Natural killer cell treated with Interleukin-12 subunit alpha and Interleukin-12 subunit beta and Interleukin-15 and Interleukin-18, amount 100 ng/mL, for 72 hours (primary cell): ENCODE results near the gene PIGR. TPM values are rescaled to one million over a fixed set of nuclear protein-coding genes. Genes with fewer than 3 reads are reported as not detected.
A peak's percentile ranks its signal among the peaks of the same experiment; 100 is the strongest.

Source experiments
- ATAC-seq, 2 donors: fragments of 150-1000 bp; cut with Tn5 transposase in 1 of 2; sonication (Bioruptor Pico), chemical (Tn5 transposase) in 1 of 2; 2 replicates each; pipeline ENCODE4 v1.10.0; 2021
- DNase-seq: peaks from one replicate; pipeline ENCODE4 v3.0.0; 2022; ENCODE audit warnings: low spot score
- H3K27ac Mint-ChIP-seq, 2 donors: 1 replicate in 1 of 2; 2 replicates in 1 of 2; pipeline ENCODE4 v1.8.0; 2022; ENCODE audit warnings: mixed read lengths in 2 of 2, mild to moderate bottlenecking in 1 of 2, moderate library complexity in 1 of 2
- H3K27me3 Mint-ChIP-seq, 2 donors: 1 replicate in 1 of 2; 2 replicates in 1 of 2; pipeline ENCODE4 v1.8.0; 2022; ENCODE audit warnings: mixed read lengths in 2 of 2
- H3K36me3 Mint-ChIP-seq: one replicate; pipeline ENCODE4 v1.8.0; 2022; ENCODE audit warnings: mixed read lengths
- H3K4me1 Mint-ChIP-seq, 2 donors: 1 replicate in 1 of 2; 2 replicates in 1 of 2; pipeline ENCODE4 v1.8.0; 2022; ENCODE audit warnings: low read depth in 2 of 2, mixed read lengths in 2 of 2, mild to moderate bottlenecking in 1 of 2
- H3K4me3 Mint-ChIP-seq: one replicate; pipeline ENCODE4 v1.8.0; 2022; ENCODE audit warnings: mixed read lengths
- H3K9me3 Mint-ChIP-seq: 2 replicates; pipeline ENCODE4 v1.8.0; 2022; ENCODE audit warnings: mixed read lengths
- total RNA-seq, 2 donors: library from RNA; stranded (reverse); gene quantifications; one replicate each; pipeline ENCODE4 v1.2.3, GENCODE V29; 2022

Gene PIGR
- total RNA-seq, 2 donors from 2014 or later, result 0.08 TPM; not detected in 1

DNA sequence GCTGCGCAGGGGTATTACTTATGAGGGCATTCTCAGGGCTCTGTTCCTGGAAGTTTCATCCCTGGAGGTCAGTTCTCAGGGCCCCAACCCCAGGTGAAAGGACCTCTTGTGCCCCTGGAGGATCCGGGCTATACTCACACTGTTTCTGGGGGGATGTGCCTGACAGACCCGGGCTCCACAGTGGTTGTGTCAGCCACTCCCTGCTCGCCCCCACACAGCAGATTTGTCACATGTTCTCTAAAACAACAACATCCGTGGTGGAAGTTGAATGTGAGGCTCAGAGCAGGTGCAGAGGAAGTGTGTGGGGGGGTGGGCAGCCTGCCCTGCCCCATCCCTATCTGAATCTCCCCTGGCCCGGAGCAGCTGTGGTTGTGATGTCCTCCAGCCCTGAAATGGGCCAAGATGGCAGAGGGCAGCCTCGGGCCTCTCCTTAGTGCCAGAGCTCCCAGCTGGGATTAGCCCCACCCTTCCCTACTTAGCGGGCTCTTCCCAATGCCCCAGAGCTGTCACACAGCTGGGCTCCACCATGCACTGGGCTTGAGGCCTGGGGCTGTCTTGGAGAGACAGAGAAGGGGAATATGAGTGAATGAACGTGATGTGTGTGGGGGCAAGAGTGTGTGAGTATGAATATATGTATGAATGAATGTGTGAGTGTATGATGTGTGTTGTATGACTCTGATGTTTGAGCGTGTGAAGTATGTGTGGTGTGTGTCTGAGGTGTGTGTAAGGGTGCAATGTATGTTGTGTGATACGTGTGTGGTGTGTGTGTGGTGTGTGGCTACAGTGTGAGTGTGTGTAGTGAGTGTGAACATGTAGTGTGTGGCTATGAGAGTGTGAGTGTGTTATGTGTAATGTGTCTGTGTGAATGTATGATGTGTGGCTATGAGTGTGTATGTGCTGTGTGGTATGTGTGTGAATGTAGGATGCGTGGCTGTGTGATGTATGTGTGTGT lies 23.0 kb downstream of the PIGR start:
- no peaks in the 10 kb centered on the region for H3K36me3 Mint-ChIP-seq
- H3K27me3 Mint-ChIP-seq, result no peaks in the 10 kb centered on the region
- H3K27ac Mint-ChIP-seq, result no peak overlapping the region
- no peaks in the 10 kb centered on the region for H3K9me3 Mint-ChIP-seq
- ATAC-seq, result peak in 1 of 2 donors; percentile 39
- H3K4me3 Mint-ChIP-seq, result no peak overlapping the region
- no peak for DNase-seq
- peaks cover 27 to 33% of the 10 kb centered on the region in 2 donors for H3K4me1 Mint-ChIP-seq

DNA sequence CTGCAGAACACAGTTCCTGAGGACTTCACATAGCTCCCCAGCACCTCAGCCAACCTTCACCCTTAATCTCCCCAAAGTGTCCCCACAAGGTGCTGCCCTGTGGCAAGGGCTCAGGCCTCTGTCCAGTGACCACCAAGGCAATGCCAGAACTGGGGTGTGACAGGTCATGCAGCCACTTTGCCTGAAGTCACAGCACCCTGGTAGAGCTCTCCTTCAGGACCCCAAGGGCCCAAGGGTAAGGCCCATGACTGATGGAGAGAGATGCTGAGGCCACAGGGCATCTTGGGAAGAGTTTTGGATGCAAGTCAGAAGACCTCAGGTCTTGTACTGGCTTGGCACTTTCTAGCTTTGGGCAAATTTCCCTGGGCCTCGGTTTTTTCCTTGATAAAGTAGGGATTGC lies 23.7 kb downstream of the PIGR start:
- peaks cover 34 to 40% of the 10 kb centered on the region in 2 donors for H3K4me1 Mint-ChIP-seq
- ATAC-seq, result no peak
- DNase-seq, result no peak
- no peak overlapping the region for H3K4me3 Mint-ChIP-seq
- H3K36me3 Mint-ChIP-seq, result no peaks in the 10 kb centered on the region
- no peaks in the 10 kb centered on the region for H3K27me3 Mint-ChIP-seq
- no peak overlapping the region for H3K27ac Mint-ChIP-seq
- H3K9me3 Mint-ChIP-seq, result no peaks in the 10 kb centered on the region

DNA sequence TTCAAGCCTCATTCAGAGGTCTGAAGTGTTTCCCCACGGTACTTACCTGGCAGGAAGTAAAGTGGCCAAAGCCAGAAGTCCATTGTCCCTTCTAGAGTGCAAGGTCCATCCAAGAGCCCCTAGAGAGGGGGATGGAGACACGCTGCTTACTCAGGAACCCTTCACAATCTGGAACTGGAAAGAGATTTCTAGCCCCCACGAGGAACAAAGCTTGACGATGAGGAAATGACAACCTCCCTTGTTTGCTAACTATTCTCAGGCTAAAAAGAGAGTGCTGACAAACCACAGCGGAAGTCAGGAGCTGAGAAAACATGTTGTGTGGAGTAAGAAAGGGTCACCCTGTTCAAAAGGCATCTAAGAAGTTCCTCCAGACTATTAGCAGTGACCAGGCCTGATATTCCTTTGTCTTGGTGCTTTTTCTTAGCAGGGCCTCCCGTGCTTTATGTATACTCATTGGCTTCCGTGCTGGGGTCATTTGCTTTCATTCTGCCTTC lies 24.4 kb downstream of the PIGR start, which contains the start of gene FCMR:
Gene FCMR, minus strand, starts transcription at position 170 of the 494 bp plus-strand sequence. Its CDS starts 87 bp downstream, at position 83.
- ATAC-seq, result peak; percentile 38 to 43
- Mint-ChIP-seq H3K27ac (no peak within 1 kb of the TSS), H3K36me3 (no peaks in the 10 kb centered on the region), H3K9me3 (no peaks in the 10 kb centered on the region), H3K4me1 (peaks cover 37 to 46% of the 10 kb centered on the region in 2 donors), H3K4me3 (no peak within 1 kb of the TSS), H3K27me3 (no peaks in the 10 kb centered on the region)
- peak; percentile 74 for DNase-seq

DNA sequence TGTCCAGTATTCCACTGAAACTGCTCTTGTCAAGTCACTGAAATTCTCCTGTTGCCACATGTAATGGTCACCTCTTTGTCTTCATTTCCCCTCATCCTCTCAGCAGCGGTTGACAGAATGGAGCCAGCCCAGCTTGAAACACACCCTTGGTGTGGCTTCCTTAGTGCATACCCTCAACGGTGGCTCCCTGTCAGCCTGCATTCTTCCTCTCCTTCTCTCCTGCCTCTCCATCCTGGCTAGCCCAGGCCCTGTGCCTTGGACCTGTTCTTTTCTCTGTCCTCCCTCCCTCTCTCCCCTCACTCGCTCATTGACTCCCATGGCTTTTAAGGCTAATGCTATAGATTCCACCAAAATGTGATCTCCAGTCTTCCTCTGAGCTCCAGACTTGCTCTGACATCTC lies 28.2 kb downstream of the PIGR start:
- no peaks in the 10 kb centered on the region for H3K36me3 Mint-ChIP-seq
- H3K4me1 Mint-ChIP-seq, result peaks cover 69 to 76% of the 10 kb centered on the region in 2 donors
- ATAC-seq, result no peak
- peak overlapping the region; percentile 56 to 78 for H3K27ac Mint-ChIP-seq
- H3K4me3 Mint-ChIP-seq, result peak overlapping the region; percentile 55
- DNase-seq, result no peak
- no peaks in the 10 kb centered on the region for H3K9me3 Mint-ChIP-seq
- no peaks in the 10 kb centered on the region for H3K27me3 Mint-ChIP-seq

DNA sequence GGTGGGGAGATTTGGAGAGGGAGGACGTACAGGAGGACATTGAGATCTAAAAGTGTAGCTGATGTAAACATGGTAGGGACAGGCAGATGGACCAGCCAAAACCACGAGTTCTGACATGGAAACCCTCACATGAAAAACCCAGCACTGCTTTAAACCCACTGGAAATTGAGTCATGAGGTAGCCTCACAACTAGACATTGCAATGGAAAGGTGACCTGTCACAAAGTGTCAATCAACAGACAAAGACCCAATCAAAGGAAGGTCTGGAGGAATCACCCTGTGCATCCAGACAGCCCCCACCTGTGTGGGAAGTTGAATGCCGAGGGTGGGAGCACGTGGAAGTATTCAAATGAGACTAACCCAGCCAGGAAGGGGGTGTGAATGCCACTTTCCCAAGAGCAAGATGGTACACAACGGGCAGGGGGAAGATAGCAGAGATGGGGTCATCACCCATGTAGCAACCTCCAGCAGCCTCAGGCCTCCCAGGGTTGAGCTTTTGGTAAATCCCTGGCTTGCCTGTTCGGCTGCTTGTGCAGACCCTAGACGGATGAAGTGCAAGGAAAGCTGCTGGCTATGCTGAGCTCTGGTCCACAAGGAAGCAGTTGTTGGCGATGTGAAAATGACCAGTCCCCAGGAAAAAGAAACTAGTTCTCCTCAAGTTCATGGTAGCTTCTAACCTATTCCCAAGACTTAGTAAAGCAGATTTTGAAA lies 30.1 kb downstream of the PIGR start:
- Mint-ChIP-seq H3K9me3 (no peaks in the 10 kb centered on the region), H3K4me1 (peaks cover 77 to 80% of the 10 kb centered on the region in 2 donors), H3K27me3 (no peaks in the 10 kb centered on the region), H3K27ac (peak overlapping the region; percentile 56 to 66), H3K4me3 (peak overlapping the region; percentile 20), H3K36me3 (no peaks in the 10 kb centered on the region)
- ATAC-seq, result peak in 1 of 2 donors; percentile 29
- no peak for DNase-seq

DNA sequence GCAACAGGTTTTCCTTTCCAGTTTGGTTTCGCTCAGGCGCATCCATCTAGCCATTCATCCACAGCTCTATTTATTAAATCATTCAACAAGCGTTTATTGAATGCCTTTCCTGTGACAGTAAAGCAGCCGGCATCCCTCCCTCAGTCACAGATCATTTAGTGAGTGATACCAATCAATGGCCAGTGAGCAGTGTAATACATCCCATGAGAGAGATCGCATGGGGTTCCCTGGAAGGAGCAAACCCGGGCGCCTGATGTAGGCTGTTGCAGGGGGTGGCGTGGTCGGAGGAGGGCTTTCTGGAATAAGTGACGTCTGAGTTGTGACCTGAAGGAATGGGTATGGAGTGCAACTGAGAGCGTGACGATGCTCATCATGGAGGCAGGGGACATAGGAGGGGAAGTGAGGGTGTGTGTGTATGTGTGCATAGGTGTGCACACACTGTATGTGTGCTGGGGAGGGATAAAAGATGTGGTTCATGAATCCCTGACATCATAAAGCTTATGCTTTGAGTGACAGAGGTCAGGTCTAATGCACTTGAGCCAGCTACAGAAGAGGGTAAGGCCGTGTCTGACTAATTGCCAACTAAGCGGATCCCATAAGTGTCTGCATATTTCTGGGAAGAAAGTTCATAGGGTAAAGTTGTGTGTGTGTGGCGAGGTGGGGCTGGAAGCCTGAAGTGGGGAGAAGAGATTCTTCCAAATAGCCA lies 31.1 kb downstream of the PIGR start:
- peak overlapping the region; percentile 20 for H3K4me3 Mint-ChIP-seq
- no peaks in the 10 kb centered on the region for H3K9me3 Mint-ChIP-seq
- no peak for ATAC-seq
- H3K4me1 Mint-ChIP-seq, result peaks cover 71 to 75% of the 10 kb centered on the region in 2 donors
- DNase-seq, result no peak
- H3K27ac Mint-ChIP-seq, result peak overlapping the region; percentile 56 to 66
- H3K36me3 Mint-ChIP-seq, result no peaks in the 10 kb centered on the region
- H3K27me3 Mint-ChIP-seq, result no peaks in the 10 kb centered on the region

DNA sequence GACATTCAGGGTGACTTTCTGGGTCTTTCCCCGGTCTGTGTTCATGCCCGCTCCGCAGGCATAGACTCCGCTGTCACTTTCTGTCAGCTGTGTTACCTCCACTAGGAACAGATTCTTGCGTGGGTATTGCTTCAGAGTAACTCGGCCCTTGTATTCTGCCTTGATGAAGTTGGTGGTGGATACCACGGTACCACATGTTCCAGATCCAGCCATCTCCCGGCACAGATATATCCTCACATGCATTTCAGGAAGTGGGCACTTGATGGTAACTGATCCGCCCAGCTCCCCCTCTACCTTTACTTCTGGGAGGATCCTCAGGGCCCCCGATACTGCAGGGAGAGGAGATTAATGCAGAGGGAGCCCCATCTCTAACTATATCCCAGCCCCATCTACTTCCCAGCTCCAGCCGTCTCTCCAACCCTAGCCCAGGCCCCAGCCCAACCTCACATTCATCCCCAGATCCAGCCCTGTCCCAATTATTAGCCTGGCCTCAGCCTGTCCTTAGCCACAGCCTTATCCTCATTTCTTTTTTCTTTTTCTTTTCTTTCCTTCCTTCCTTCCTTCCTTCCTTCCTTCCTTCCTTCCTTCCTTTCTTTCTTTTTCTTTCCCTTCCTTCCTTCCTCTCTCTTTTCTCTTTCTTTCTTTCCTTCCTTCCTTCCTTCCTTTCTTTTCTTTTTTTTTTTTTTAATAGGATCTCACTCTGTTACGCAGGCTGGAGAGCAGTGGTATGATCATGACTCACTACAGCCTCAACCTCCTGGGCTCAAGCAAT lies 32.3 kb downstream of the PIGR start:
- no peak overlapping the region for H3K4me3 Mint-ChIP-seq
- no peak for ATAC-seq
- DNase-seq, result no peak
- peaks cover 66 to 68% of the 10 kb centered on the region in 2 donors for H3K4me1 Mint-ChIP-seq
- H3K27me3 Mint-ChIP-seq, result no peaks in the 10 kb centered on the region
- peak overlapping the region; percentile 56 to 66 for H3K27ac Mint-ChIP-seq
- no peaks in the 10 kb centered on the region for H3K9me3 Mint-ChIP-seq
- H3K36me3 Mint-ChIP-seq, result no peaks in the 10 kb centered on the region

DNA sequence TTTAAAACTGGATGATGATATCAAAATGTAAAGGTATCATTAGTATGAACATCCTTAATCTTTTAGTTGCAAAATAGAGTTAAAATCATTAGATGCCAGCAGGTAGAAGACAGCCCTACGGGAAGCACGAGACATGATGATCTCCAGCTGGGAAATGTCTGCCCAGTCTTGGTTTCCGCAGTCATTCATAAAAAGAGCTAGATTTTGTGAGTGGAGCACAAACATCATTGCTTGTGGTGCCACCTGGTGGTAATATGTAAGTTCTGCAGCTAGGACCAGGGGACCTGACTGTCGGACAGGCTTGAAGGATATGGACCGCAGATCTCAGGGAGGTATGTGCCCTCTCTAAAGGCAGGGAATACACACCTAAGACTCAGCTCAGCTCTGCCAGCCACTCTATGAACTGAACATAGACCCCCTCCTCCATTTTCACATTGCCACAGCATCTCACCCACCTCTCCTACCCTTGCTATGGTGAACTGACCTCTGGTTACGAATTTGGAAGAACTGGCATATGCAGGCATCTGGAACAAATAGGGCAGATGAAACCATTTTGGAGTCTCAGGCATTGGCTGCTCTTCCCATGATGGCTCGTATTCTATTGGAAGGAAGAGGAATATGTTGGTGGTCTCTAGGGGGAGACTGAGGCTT lies 33.7 kb downstream of the PIGR start:
- Mint-ChIP-seq H3K9me3 (no peaks in the 10 kb centered on the region), H3K4me3 (no peak overlapping the region), H3K27me3 (no peaks in the 10 kb centered on the region), H3K4me1 (peaks cover 62 to 65% of the 10 kb centered on the region in 2 donors), H3K36me3 (no peaks in the 10 kb centered on the region), H3K27ac (peak overlapping the region; percentile 22 to 66)
- ATAC-seq (peak; percentile 70 to 73), DNase-seq (peak; percentile 72)

DNA sequence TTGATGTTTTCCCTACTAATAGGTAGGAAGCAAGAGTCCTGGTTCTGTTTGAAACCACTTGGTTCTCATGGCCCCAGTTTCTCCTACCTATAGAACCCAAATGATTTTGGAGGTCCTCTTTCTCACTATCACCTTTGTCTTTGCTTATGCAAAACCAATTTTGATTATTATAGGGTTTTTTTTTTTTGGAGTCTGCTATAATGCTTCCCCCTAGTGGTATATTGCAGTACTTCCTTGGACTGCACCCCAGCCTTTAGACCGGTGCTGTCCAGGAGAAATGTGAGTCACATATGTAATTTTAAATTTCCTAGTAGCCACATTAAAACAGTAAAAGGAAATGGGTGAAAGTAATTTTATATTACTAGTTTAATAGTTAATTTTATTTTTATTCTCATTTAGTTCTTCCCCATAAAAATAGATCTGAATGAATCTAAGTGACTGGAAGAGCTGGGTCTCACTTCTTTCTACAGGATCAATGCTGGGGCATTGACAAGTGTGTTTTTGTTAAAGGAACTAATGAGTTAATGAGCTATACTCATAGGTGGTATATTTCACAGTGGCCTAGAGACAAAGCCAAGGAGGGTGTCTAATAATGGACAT lies 35.1 kb downstream of the PIGR start:
- Mint-ChIP-seq H3K27me3 (no peaks in the 10 kb centered on the region), H3K27ac (no peak overlapping the region), H3K9me3 (no peaks in the 10 kb centered on the region), H3K36me3 (no peaks in the 10 kb centered on the region), H3K4me1 (peaks cover 55 to 56% of the 10 kb centered on the region in 2 donors), H3K4me3 (peak overlapping the region; percentile 33)
- ATAC-seq (peak; percentile 43 to 64), DNase-seq (no peak)

DNA sequence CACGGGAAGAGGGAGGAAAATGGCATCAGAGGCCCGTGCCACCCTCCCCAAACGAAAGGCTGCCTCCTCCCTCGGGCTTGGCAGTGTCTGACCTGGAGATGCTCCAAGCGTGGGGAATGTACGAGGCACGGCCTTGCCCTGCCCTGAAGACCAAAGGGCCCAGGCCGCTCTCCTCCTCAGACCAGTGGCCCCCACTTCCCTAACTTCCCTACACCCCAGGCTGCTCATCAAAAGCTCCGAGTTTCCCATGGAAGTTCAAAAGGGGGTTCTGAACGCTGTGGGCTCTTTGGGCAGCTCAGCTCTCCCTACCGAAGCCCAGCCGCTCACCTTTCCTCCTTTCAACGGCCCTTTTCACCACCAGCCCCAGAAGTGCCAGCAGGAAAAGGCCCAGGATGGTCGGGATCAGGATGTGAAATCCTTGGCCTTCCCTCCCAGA lies 36.4 kb downstream of the PIGR start:
- no peaks in the 10 kb centered on the region for H3K36me3 Mint-ChIP-seq
- H3K9me3 Mint-ChIP-seq, result no peaks in the 10 kb centered on the region
- no peak overlapping the region for H3K27ac Mint-ChIP-seq
- H3K4me1 Mint-ChIP-seq, result peaks cover 54 to 55% of the 10 kb centered on the region in 2 donors
- DNase-seq (no peak), ATAC-seq (peak in 1 of 2 donors; percentile 7)
- no peaks in the 10 kb centered on the region for H3K27me3 Mint-ChIP-seq
- no peak overlapping the region for H3K4me3 Mint-ChIP-seq

DNA sequence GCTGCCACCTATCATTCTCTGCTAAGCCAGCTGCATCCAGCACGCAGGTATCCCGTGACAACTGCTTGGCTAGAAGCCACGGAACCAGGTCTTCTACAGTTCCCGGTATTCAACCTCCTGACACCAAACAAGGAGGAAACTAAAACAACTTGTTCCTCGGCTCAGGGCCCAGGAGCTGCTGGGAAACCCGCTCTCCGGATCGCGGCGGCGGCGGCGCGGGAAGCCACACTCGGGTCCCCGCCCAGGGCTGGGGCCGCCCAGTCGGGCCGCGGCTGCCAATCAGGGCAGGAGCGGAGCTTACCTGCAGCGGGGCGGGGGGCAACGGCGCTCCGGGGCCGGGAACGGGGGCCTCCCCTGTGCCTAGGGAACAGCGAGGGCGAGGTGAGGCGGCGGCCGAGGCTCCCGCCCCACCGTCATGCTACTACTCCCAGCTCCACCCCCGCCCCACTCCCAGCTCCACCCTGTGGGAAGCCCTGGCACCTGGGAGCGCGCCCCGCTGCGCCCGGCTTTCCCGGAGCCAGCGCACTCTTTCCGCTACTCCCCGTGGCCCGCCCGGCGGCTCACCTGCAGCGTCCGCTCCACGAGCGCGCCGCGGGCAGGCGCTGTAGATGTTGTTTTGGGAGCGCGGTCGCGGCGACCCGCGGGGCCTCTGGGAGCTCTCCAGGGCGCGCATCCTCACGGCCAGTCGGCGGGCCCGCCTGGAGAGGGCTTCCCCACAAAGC lies 36.9 kb downstream of the PIGR start:
- Mint-ChIP-seq H3K27me3 (no peaks in the 10 kb centered on the region), H3K36me3 (no peaks in the 10 kb centered on the region), H3K27ac (no peak overlapping the region), H3K9me3 (no peaks in the 10 kb centered on the region), H3K4me3 (no peak overlapping the region), H3K4me1 (peaks cover 54 to 56% of the 10 kb centered on the region in 2 donors)
- DNase-seq, result no peak
- peak; percentile 34 to 61 for ATAC-seq
